Uterus (tissue), 4 donors: ENCODE results near the gene MTNR1A. TPM values are rescaled to one million over a fixed set of nuclear protein-coding genes. Genes with fewer than 3 reads are reported as not detected.

ENCODE experiments used
- DNase-seq, 2 donors: peaks; one replicate each; pipeline ENCODE4 v3.0.0-alpha.2; 2019 to 2020
- H3K27ac ChIP-seq, 2 donors: fragments of 200-600 bp; sonication (generic); 1 replicate in 1 of 2; 2 replicates in 1 of 2; pipeline ENCODE4 v1.5.1; 2016 to 2018
- H3K27me3 ChIP-seq, 2 donors: fragments of 200-600 bp; sonication (generic); one replicate each; pipeline ENCODE4 v1.5.1; 2018 to 2019; ENCODE audit warnings: control low read depth in 1 of 2
- H3K36me3 ChIP-seq, 2 donors: fragments of 200-600 bp; sonication (generic); one replicate each; pipeline ENCODE4 v1.5.1; 2019; ENCODE audit warnings: control low read depth in 1 of 2
- H3K4me1 ChIP-seq, 2 donors: fragments of 200-600 bp; sonication (generic); one replicate each; pipeline ENCODE4 v1.5.1; 2018 to 2019; ENCODE audit warnings: control low read depth in 1 of 2
- H3K4me3 ChIP-seq, 2 donors: fragments of 200-600 bp; sonication (generic); 1 replicate in 1 of 2; 2 replicates in 1 of 2; pipeline ENCODE4 v1.5.1; 2018 to 2019; ENCODE audit warnings: mild to moderate bottlenecking in 1 of 2
- H3K9me3 ChIP-seq, 2 donors: fragments of 200-600 bp; sonication (generic); one replicate each; pipeline ENCODE4 v1.5.1; 2019; ENCODE audit warnings: control low read depth in 1 of 2
- CTCF ChIP-seq, 4 experiments: fragments of 200-600 bp in 2 of 4; fragments of 450-650 bp in 2 of 4; sonication (generic) in 2 of 4; IDR thresholded peaks; one replicate each; pipeline ENCODE4 v1.5.1; 2016 to 2019; ENCODE audit warnings: antibody characterized with exemption in 4 of 4, mild to moderate bottlenecking in 2 of 4, moderate library complexity in 1 of 4
- POLR2A ChIP-seq, 2 donors: fragments of 450-650 bp; IDR thresholded peaks; one replicate each; pipeline ENCODE4 v1.6.1; 2016; ENCODE audit warnings: antibody characterized with exemption in 2 of 2, mild to moderate bottlenecking in 1 of 2, moderate library complexity in 1 of 2
- intact Hi-C: fragments of 100-400 bp; cut with DNase I; formaldehyde crosslinking; loops from one replicate; pipeline ENCODE4 v1.15.1; 2023; ENCODE audit warnings: low total_unique reads
- total RNA-seq, 4 donors: library from RNA; depleted of rRNA in 3 of 4; stranded (reverse); fragments of >200 nt in 3 of 4; gene quantifications; one replicate each; pipeline versions ENCODE4 v1.1.0 to v1.2.4, GENCODE V29; 2014 to 2023
- donor health status: DM: yes; HTN: yes; CAD: no.

Gene MTNR1A
- total RNA-seq, 4 donors from 2014 or later, result 1.2 TPM; not detected in 3

- no peaks in the 10 kb centered on the region for H3K36me3 ChIP-seq
- H3K4me1 ChIP-seq, result no peaks in the 10 kb centered on the region
- H3K4me3 ChIP-seq, result no peak overlapping the region
- H3K27me3 ChIP-seq, result no peaks in the 10 kb centered on the region
- intact Hi-C loops, result no loop called here
- DNase-seq, result no peak
- H3K9me3 ChIP-seq, result no peaks in the 10 kb centered on the region
- no peak overlapping the region for H3K27ac ChIP-seq
- no peak for TF ChIP-seq POLR2A (IDR thresholded peaks at IDR 0.05)
- no peak for TF ChIP-seq CTCF (IDR thresholded peaks at IDR 0.05)
Measured at GRCh38 chr4:186596850-186597390, 41.6 kb upstream of the MTNR1A start.

GRCh38 chr4:186596346-186596745, 41.0 kb upstream of the MTNR1A start:
- TF ChIP-seq POLR2A (IDR thresholded peaks at IDR 0.05), result no peak
- TF ChIP-seq CTCF (IDR thresholded peaks at IDR 0.05), result no peak
- Histone ChIP-seq H3K27ac (no peak overlapping the region), H3K36me3 (no peaks in the 10 kb centered on the region), H3K4me3 (no peak overlapping the region), H3K27me3 (no peaks in the 10 kb centered on the region), H3K4me1 (no peaks in the 10 kb centered on the region), H3K9me3 (no peaks in the 10 kb centered on the region)
- intact Hi-C loops, result no loop called here
- no peak for DNase-seq

- intact Hi-C loops, result no loop called here
- DNase-seq, result no peak
- H3K36me3 ChIP-seq, result no peaks in the 10 kb centered on the region
Measured at GRCh38 chr4:186593587-186593973, 38.2 kb upstream of the MTNR1A start.

GRCh38 chr4:186592966-186593586, 37.7 kb upstream of the MTNR1A start:
- intact Hi-C loops, result no loop called here
- DNase-seq, result no peak
- TF ChIP-seq POLR2A (IDR thresholded peaks at IDR 0.05) (no peak), CTCF (IDR thresholded peaks at IDR 0.05) (no peak)
- Histone ChIP-seq H3K4me1 (no peaks in the 10 kb centered on the region), H3K27ac (no peak overlapping the region), H3K36me3 (no peaks in the 10 kb centered on the region), H3K27me3 (no peaks in the 10 kb centered on the region), H3K9me3 (no peaks in the 10 kb centered on the region), H3K4me3 (no peak overlapping the region)

More at GRCh38 chr4:186593587-186593973, 38.2 kb upstream of the MTNR1A start:
- no peak overlapping the region for H3K4me3 ChIP-seq
- no peak overlapping the region for H3K27ac ChIP-seq
- H3K27me3 ChIP-seq, result no peaks in the 10 kb centered on the region
- no peaks in the 10 kb centered on the region for H3K4me1 ChIP-seq
- H3K9me3 ChIP-seq, result no peaks in the 10 kb centered on the region
- TF ChIP-seq POLR2A (IDR thresholded peaks at IDR 0.05) (no peak), CTCF (IDR thresholded peaks at IDR 0.05) (no peak)

GRCh38 chr4:186592445-186592844, 37.1 kb upstream of the MTNR1A start:
- intact Hi-C loops, result no loop called here
- Histone ChIP-seq H3K4me3 (no peak overlapping the region), H3K4me1 (no peaks in the 10 kb centered on the region), H3K27me3 (no peaks in the 10 kb centered on the region), H3K9me3 (no peaks in the 10 kb centered on the region), H3K27ac (no peak overlapping the region), H3K36me3 (no peaks in the 10 kb centered on the region)
- TF ChIP-seq POLR2A (IDR thresholded peaks at IDR 0.05), result no peak
- TF ChIP-seq CTCF (IDR thresholded peaks at IDR 0.05), result no peak
- DNase-seq, result no peak
